ENCODE results near the gene TAF11L4.
"Not testable (repeated sequence)": the region's sequence is repeated elsewhere in the genome, so short reads cannot be mapped to it uniquely, and the experiment has no call there.

Gene TAF11L4

GRCh38 chr5:17521501-17521900, at the start of gene TAF11L4:
Gene TAF11L4, plus strand, starts transcription at chr5:17521801.
- DNase-seq (ENCODE audit: extremely low spot score, insufficient read length, low read depth); FAIRE-seq: not testable (repeated sequence)

DNA sequence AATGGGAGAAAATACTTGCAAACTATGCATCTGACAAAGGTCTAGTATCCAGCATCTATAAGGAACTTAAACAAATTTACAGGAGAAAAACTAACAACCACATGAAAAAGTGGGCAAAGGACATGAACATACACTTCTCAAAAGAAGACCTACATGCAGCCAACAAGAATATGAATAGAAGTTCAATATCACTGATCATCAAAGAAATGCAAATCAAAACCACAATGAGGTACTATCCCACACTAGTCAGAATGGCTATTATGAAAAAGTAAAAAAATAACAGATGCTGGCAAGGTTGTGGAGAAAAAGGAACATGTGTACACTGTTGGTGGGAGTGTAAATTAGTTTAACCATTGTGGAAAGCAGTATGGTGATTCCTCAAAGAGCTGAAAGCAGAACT, 46.5 kb upstream of the TAF11L4 start:
- not testable (repeated sequence) for FAIRE-seq; DNase-seq (ENCODE audit: extremely low spot score, insufficient read length, low read depth)

- FAIRE-seq, result no peak
- DNase-seq (ENCODE audit: extremely low spot score, insufficient read length, low read depth), result no peak
Observed at GRCh38 chr5:17477043-17477442, 44.6 kb upstream of the TAF11L4 start.

- no peak for DNase-seq (ENCODE audit: extremely low spot score, insufficient read length, low read depth)
- FAIRE-seq, result no peak
Observed at GRCh38 chr5:17477573-17478265, 43.9 kb upstream of the TAF11L4 start.

DNA sequence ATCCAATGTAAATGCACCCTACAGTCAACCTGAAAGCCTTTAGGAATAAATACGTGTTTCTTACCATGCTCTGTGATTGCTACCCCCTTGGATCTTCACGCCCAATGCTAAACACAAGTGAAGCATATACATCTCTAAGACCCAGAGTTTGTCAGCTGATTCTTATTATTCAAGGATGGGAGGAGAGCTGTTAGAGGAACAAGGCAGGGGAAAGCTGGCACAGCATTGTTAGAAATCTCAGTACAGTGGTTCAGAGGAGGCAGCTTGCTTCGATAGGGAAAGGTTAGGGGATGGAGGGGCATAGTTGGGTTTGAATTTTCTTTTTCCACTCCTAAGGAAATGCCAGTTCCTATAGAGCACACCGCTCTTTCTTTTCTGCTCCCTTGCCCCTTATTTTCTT, 40.2 kb upstream of the TAF11L4 start:
- no peak for FAIRE-seq
- no peak for DNase-seq (ENCODE audit: extremely low spot score, insufficient read length, low read depth)

GRCh38 chr5:17482790-17483189, 38.8 kb upstream of the TAF11L4 start:
- FAIRE-seq (no peak), DNase-seq (ENCODE audit: extremely low spot score, insufficient read length, low read depth) (no peak)

GRCh38 chr5:17486464-17487173, 35.0 kb upstream of the TAF11L4 start:
- not testable (repeated sequence) for FAIRE-seq; DNase-seq (ENCODE audit: extremely low spot score, insufficient read length, low read depth)

GRCh38 chr5:17487174-17487512, 34.5 kb upstream of the TAF11L4 start:
- DNase-seq (ENCODE audit: extremely low spot score, insufficient read length, low read depth), result no peak
- no peak for FAIRE-seq

DNA sequence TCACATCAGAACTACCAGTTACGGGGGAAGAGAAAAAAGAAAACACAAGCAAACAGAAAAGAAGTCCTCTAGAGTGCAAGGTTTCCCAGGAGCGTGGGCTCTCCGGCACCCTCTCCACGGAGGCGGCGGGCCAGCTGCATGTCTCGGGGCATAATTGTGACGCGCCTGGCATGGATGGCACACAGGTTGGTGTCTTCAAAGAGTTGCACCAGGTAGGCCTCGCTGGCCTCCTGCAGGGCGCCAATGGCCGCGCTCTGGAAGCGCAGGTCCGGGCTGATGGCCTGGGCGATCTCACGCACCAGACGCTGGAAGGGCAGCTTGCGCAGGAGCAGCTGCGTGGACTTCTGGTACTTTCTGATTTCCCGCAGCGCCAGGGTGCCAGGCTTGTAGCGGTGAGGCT, 30.3 kb upstream of the TAF11L4 start:
- FAIRE-seq; DNase-seq (ENCODE audit: extremely low spot score, insufficient read length, low read depth): not testable (repeated sequence)

- FAIRE-seq, result no peak
- no peak for DNase-seq (ENCODE audit: extremely low spot score, insufficient read length, low read depth)
Observed at GRCh38 chr5:17492770-17493169, 28.8 kb upstream of the TAF11L4 start.

GRCh38 chr5:17497446-17497845, 24.2 kb upstream of the TAF11L4 start:
- DNase-seq (ENCODE audit: extremely low spot score, insufficient read length, low read depth) (no peak), FAIRE-seq (no peak)

DNA sequence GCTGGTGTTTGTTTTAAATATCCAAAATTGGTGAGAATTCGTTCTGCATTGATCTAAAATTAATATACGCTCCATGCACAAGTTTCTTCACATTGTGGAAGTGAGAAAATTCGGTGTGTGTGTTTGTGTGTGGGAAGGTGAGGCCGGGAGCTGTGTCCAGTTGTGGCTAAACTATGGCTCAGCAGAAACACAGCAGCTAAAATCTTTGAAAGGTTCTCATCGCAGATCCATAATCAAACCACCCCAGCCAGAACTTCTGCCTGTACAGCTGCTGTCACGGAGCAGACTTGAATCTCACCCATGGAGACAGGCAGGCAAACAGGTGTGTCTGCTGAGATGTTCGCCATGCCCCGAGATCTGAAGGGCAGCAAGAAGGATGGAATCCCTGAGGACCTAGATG, 23.7 kb upstream of the TAF11L4 start, which contains the start of gene TAF11L2:
Gene TAF11L2, plus strand, starts transcription at position 301 of the 400 bp plus-strand sequence.
- DNase-seq (ENCODE audit: extremely low spot score, insufficient read length, low read depth); FAIRE-seq: not testable (repeated sequence)

GRCh38 chr5:17511775-17512325, 9.8 kb upstream of the TAF11L4 start:
- FAIRE-seq, result no peak

DNA sequence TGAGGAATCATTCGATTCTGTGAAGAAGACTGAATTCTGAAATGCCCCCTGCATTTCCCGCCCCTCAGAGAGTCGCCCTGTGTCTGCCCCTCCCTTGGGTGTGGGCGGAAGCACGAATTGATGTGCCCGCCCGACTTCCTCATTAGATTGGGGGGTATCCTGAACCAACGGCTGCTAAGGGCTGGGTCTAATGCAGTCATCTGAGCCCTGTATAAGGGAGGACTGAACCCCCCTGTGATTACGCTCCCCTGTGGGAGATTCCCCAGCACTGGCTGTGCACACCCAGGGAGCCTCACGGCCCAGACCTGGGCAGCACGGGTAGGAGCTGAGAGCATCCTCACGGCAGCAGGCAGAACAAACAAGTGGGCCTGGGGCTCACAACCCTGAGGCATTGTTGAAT, 4.1 kb upstream of the TAF11L4 start:
- not testable (repeated sequence) for FAIRE-seq; DNase-seq (ENCODE audit: extremely low spot score, insufficient read length, low read depth)

More at GRCh38 chr5:17511775-17512325, 9.8 kb upstream of the TAF11L4 start:
- no peak for DNase-seq (ENCODE audit: extremely low spot score, insufficient read length, low read depth)

- DNase-seq (ENCODE audit: extremely low spot score, insufficient read length, low read depth); FAIRE-seq: not testable (repeated sequence)
Observed at GRCh38 chr5:17518067-17518466, 3.5 kb upstream of the TAF11L4 start, which contains the start of gene TAF11L3. Gene TAF11L3, plus strand, starts transcription at chr5:17518367.

- not testable (repeated sequence) for FAIRE-seq
Observed at GRCh38 chr5:17519508-17519907, 2.1 kb upstream of the TAF11L4 start.

DNA sequence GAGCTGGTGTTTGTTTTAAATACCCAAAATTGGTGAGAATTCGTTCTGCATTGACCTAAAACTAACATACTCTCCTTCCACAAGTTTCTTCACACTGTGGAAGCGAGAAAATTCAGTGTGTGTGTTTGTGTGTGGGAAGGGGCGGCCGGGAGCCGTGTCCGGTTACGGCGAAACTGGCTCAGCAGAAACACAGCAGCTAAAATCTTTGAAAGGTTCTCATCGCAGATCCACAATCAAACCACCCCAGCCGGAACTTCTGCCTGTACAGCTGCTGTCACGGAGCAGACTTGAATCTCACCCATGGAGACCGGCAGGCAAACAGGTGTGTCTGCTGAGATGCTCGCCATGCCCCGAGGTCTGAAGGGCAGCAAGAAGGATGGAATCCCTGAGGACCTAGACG, 3.3 kb downstream of the TAF11L4 start, which contains the start of gene TAF11L5:
Gene TAF11L5, plus strand, starts transcription at position 301 of the 400 bp plus-strand sequence.
- DNase-seq (ENCODE audit: extremely low spot score, insufficient read length, low read depth); FAIRE-seq: not testable (repeated sequence)

More at GRCh38 chr5:17519508-17519907, 2.1 kb upstream of the TAF11L4 start:
- not testable (repeated sequence) for DNase-seq (ENCODE audit: extremely low spot score, insufficient read length, low read depth)

DNA sequence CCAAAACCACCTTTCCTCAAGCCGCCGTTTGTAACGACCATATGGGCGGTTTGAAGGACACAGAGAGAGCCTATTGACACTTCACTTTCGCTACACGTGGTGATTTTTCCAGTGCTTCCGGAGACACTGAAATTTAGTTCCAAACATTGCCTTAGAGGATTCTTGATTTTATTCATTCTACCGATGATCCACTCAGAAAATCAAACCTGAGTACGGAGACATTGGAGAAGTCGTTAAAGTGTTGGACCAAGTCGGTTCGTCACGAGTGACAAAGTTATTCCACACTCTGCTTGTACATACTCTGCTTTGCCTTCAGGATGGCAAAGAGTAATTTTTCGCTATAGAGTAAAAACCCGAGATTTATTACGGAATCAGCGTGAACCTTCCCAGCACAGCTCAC, 4.9 kb downstream of the TAF11L4 start:
- FAIRE-seq; DNase-seq (ENCODE audit: extremely low spot score, insufficient read length, low read depth): not testable (repeated sequence)

GRCh38 chr5:17528369-17528768, 6.8 kb downstream of the TAF11L4 start, which contains the start of gene TAF11L6:
Gene TAF11L6, plus strand, starts transcription at chr5:17528669.
- not testable (repeated sequence) for DNase-seq (ENCODE audit: extremely low spot score, insufficient read length, low read depth); FAIRE-seq
